Measurements from ENCODE around the gene RNF5.
"Not testable (repeated sequence)": the region's sequence is repeated elsewhere in the genome, so short reads cannot be mapped to it uniquely, and the experiment has no call there.

Gene RNF5

GRCh38 chr6:32179766-32180405 is 1.7 kb downstream of the RNF5 start:
- TF ChIP-seq POLR2AphosphoS5 (IDR thresholded peaks at IDR 0.05; ENCODE audit: low read depth, low read length) (no peak), POLR2A (IDR thresholded peaks at IDR 0.05; ENCODE audit: low read depth, low read length) (no peak), TAF1 (IDR thresholded peaks at IDR 0.05; ENCODE audit: borderline replicate concordance, low read depth, low read length) (no peak)
- DNase-seq (ENCODE audit: insufficient read length) = no peak
- no peak for FAIRE-seq

GRCh38 chr6:32181148-32181702 is 3.0 kb downstream of the RNF5 start:
- FAIRE-seq = no peak
- DNase-seq (ENCODE audit: insufficient read length) = no peak
- no peak for TF ChIP-seq POLR2AphosphoS5 (IDR thresholded peaks at IDR 0.05; ENCODE audit: low read depth, low read length)
- TF ChIP-seq POLR2A (IDR thresholded peaks at IDR 0.05; ENCODE audit: low read depth, low read length) = no peak
- no peak for TF ChIP-seq TAF1 (IDR thresholded peaks at IDR 0.05; ENCODE audit: borderline replicate concordance, low read depth, low read length)

GRCh38 chr6:32181915-32182529 is 3.8 kb downstream of the RNF5 start:
- TF ChIP-seq POLR2A (IDR thresholded peaks at IDR 0.05; ENCODE audit: low read depth, low read length) (no peak), TAF1 (IDR thresholded peaks at IDR 0.05; ENCODE audit: borderline replicate concordance, low read depth, low read length) (no peak), POLR2AphosphoS5 (IDR thresholded peaks at IDR 0.05; ENCODE audit: low read depth, low read length) (no peak)
- no peak for DNase-seq (ENCODE audit: insufficient read length)

GRCh38 chr6:32182555-32182981 is 4.4 kb downstream of the RNF5 start:
- TF ChIP-seq TAF1 (IDR thresholded peaks at IDR 0.05; ENCODE audit: borderline replicate concordance, low read depth, low read length) = no peak
- no peak for TF ChIP-seq POLR2AphosphoS5 (IDR thresholded peaks at IDR 0.05; ENCODE audit: low read depth, low read length)
- TF ChIP-seq POLR2A (IDR thresholded peaks at IDR 0.05; ENCODE audit: low read depth, low read length) = no peak

More at GRCh38 chr6:32181915-32182529, 3.8 kb downstream of the RNF5 start:
- no peak for FAIRE-seq

GRCh38 chr6:32183030-32183429 is 4.8 kb downstream of the RNF5 start:
- TF ChIP-seq POLR2AphosphoS5 (IDR thresholded peaks at IDR 0.05; ENCODE audit: low read depth, low read length) = no peak
- TF ChIP-seq POLR2A (IDR thresholded peaks at IDR 0.05; ENCODE audit: low read depth, low read length) = no peak
- no peak for TF ChIP-seq TAF1 (IDR thresholded peaks at IDR 0.05; ENCODE audit: borderline replicate concordance, low read depth, low read length)
- no peak for FAIRE-seq
- no peak for DNase-seq (ENCODE audit: insufficient read length)

More at GRCh38 chr6:32182555-32182981, 4.4 kb downstream of the RNF5 start:
- FAIRE-seq = no peak
- no peak for DNase-seq (ENCODE audit: insufficient read length)

GRCh38 chr6:32183483-32184083 is 5.4 kb downstream of the RNF5 start:
- DNase-seq (ENCODE audit: insufficient read length) = no peak
- TF ChIP-seq POLR2A (IDR thresholded peaks at IDR 0.05; ENCODE audit: low read depth, low read length) (no peak), POLR2AphosphoS5 (IDR thresholded peaks at IDR 0.05; ENCODE audit: low read depth, low read length) (no peak), TAF1 (IDR thresholded peaks at IDR 0.05; ENCODE audit: borderline replicate concordance, low read depth, low read length) (no peak)
- FAIRE-seq = no peak

- TF ChIP-seq TAF1 (IDR thresholded peaks at IDR 0.05; ENCODE audit: borderline replicate concordance, low read depth, low read length) (no peak), POLR2AphosphoS5 (IDR thresholded peaks at IDR 0.05; ENCODE audit: low read depth, low read length) (peak; percentile 71), POLR2A (IDR thresholded peaks at IDR 0.05; ENCODE audit: low read depth, low read length) (peak; percentile 36; the same call in 1 of the 2 replicates)
- no peak for DNase-seq (ENCODE audit: insufficient read length)
- no peak for FAIRE-seq
These were observed 6.0 kb downstream of the RNF5 start, which contains the start of gene AGER for GRCh38 chr6:32184084-32184640. Gene AGER (minus strand): TSS chr6:32184253. CDS start chr6:32184222, 31 bp downstream.

- DNase-seq (ENCODE audit: insufficient read length) = not testable (repeated sequence)
These were observed 7.5 kb downstream of the RNF5 start for GRCh38 chr6:32185681-32186131.

GRCh38 chr6:32186151-32186840 is 8.1 kb downstream of the RNF5 start:
- DNase-seq (ENCODE audit: insufficient read length) = not testable (repeated sequence)
- FAIRE-seq = peak; percentile 14

More at GRCh38 chr6:32185681-32186131, 7.5 kb downstream of the RNF5 start:
- FAIRE-seq = peak; percentile 84

- no peak for DNase-seq (ENCODE audit: insufficient read length)
- no peak for FAIRE-seq
- TF ChIP-seq TAF1 (IDR thresholded peaks at IDR 0.05; ENCODE audit: borderline replicate concordance, low read depth, low read length) (no peak), POLR2AphosphoS5 (IDR thresholded peaks at IDR 0.05; ENCODE audit: low read depth, low read length) (no peak), POLR2A (IDR thresholded peaks at IDR 0.05; ENCODE audit: low read depth, low read length) (no peak)
These were observed 9.0 kb downstream of the RNF5 start for GRCh38 chr6:32187009-32187709.

GRCh38 chr6:32187725-32188380 is 9.6 kb downstream of the RNF5 start:
- not testable (repeated sequence) for FAIRE-seq; DNase-seq (ENCODE audit: insufficient read length)

Data from GM12892 (cell line).